HepG2 (cell line): ENCODE data around the gene FRMD1. TPM values are rescaled to one million over a fixed set of nuclear protein-coding genes. Genes with fewer than 3 reads are reported as not detected.

Experiments
- ATAC-seq: fragments of 200-7000 bp; cut with Tn5 transposase; 3 replicates; pipeline ENCODE4 v1.9.1; 2020; ENCODE audit warnings: mild to moderate bottlenecking, moderate library complexity
- BruUV-seq: library from RNA; stranded (reverse); fragments of 400-500 nt; replicated peaks from 2 replicates; lab custom pipeline; 2021; lab: Mats Ljungman, UMichigan
- CTCF ChIA-PET: fragments of 300-600 bp; formaldehyde crosslinking; extraction: SDS; loops from one replicate; lab custom pipeline; 2021; ENCODE audit warnings: low total read pairs, inconsistent platforms, low intra/inter-chr PET ratio; lab: Yijun Ruan, JAX
- POLR2A ChIA-PET: fragments of 350-600 bp; sonication (Branson Sonifier 250); formaldehyde crosslinking; loops from one replicate; lab custom pipeline; 2020; ENCODE audit warnings: antibody characterized with exemption, inconsistent platforms; lab: Yijun Ruan, JAX
- DNase-seq: peaks from one replicate; pipeline ENCODE4 v3.0.0-alpha.2; 2015; ENCODE audit warnings: low spot score
- FAIRE-seq: peaks from 3 replicates; lab custom pipeline; 2011; peaks lifted over from hg19 to GRCh38; lab: Jason Lieb, UNC
- H2AFZ ChIP-seq: one replicate; pipeline ENCODE4 v1.6.1; 2011; ENCODE audit warnings: low read length, inconsistent platforms
- H3K27ac ChIP-seq: fragments of 300-600 bp; 3 replicates; pipeline ENCODE4 v1.8.0; 2011; ENCODE audit warnings: mixed run types, mild to moderate bottlenecking, mixed read lengths, low read length, inconsistent platforms; ENCODE audit not compliant: insufficient read depth; ENCODE audit errors: extremely low read length
- H3K27me3 ChIP-seq, 2 experiments: fragments of 200-600 bp in 1 of 2; 2 replicates in 1 of 2; 3 replicates in 1 of 2; pipeline versions ENCODE4 v1.6.0 to v1.8.0; 2011; ENCODE audit warnings: low read length in 2 of 2, mild to moderate bottlenecking in 2 of 2, moderate library complexity in 2 of 2, inconsistent platforms in 1 of 2; ENCODE audit not compliant: insufficient read depth in 2 of 2, control insufficient read depth in 1 of 2
- H3K36me3 ChIP-seq, 2 experiments: fragments of 200-600 bp in 1 of 2; replicated peaks in 1 of 2; 2 replicates in 1 of 2; 3 replicates in 1 of 2; pipeline versions ENCODE4 v1.5.1 to v1.8.0; 2011; ENCODE audit warnings: low read length in 2 of 2, inconsistent platforms in 1 of 2; ENCODE audit not compliant: insufficient read depth in 2 of 2, control insufficient read depth in 1 of 2
- H3K4me1 ChIP-seq: 2 replicates; pipeline ENCODE4 v1.5.1; 2012; ENCODE audit warnings: low read length, inconsistent platforms; ENCODE audit not compliant: insufficient read depth
- H3K4me2 ChIP-seq: 2 replicates; pipeline ENCODE4 v1.6.0; 2011; ENCODE audit warnings: low read depth, low read length, inconsistent platforms
- H3K4me3 ChIP-seq, 3 experiments: fragments of 200-600 bp in 1 of 3; sonication (generic), shearing (Covaris generic) in 1 of 3; replicated peaks in 1 of 3; 2 replicates each; pipeline ENCODE4 v1.5.1; 2011 to 2016; ENCODE audit warnings: low read length in 3 of 3, inconsistent platforms in 2 of 3, low read depth in 2 of 3, mild to moderate bottlenecking in 2 of 3, control low read depth in 1 of 3, mixed read lengths in 1 of 3; ENCODE audit not compliant: insufficient read depth in 1 of 3
- H3K79me2 ChIP-seq: one replicate; pipeline ENCODE4 v1.6.1; 2011; ENCODE audit warnings: low read length, inconsistent platforms; ENCODE audit not compliant: insufficient read depth
- H3K9ac ChIP-seq: 2 replicates; pipeline ENCODE4 v1.6.0; 2011; ENCODE audit warnings: mild to moderate bottlenecking, low read depth, low read length, inconsistent platforms; ENCODE audit not compliant: insufficient read depth
- H3K9me3 ChIP-seq: 2 replicates; pipeline ENCODE4 v1.5.1; 2012; ENCODE audit warnings: mild to moderate bottlenecking, low read length
- H4K20me1 ChIP-seq: 2 replicates; pipeline ENCODE4 v1.6.0; 2011; ENCODE audit warnings: inconsistent platforms, mild to moderate bottlenecking, low read length, moderate library complexity; ENCODE audit not compliant: insufficient read depth
- ADNP ChIP-seq: sonication (generic); formaldehyde crosslinking; IDR thresholded peaks from 2 replicates; pipeline ENCODE4 v1.4.0; 2020; ENCODE audit warnings: missing genetic modification reagents
- BCLAF1 ChIP-seq: fragments of 450-650 bp; IDR thresholded peaks from 2 replicates; pipeline ENCODE4 v1.6.1; 2017; ENCODE audit warnings: mild to moderate bottlenecking
- CERS6 ChIP-seq: sonication (generic); formaldehyde crosslinking; IDR thresholded peaks from 2 replicates; pipeline ENCODE4 v1.5.0; 2020; ENCODE audit warnings: missing genetic modification reagents
- FOXO4 ChIP-seq: sonication (generic); formaldehyde crosslinking; conservative IDR thresholded peaks from 2 replicates; pipeline ENCODE4 v1.8.1; 2023; ENCODE audit warnings: missing genetic modification reagents
- HIVEP1 ChIP-seq: sonication (generic); formaldehyde crosslinking; IDR thresholded peaks from 2 replicates; pipeline ENCODE4 v1.4.0; 2020; ENCODE audit warnings: mild to moderate bottlenecking, missing genetic modification reagents
- HNRNPUL1 ChIP-seq: fragments of 200-400 bp; formaldehyde crosslinking; IDR thresholded peaks from 2 replicates; pipeline ENCODE4 v1.6.1; 2017; ENCODE audit warnings: low read depth, mild to moderate bottlenecking, low read length, moderate library complexity
- KLF16 ChIP-seq, 2 experiments: sonication (generic) in 1 of 2; formaldehyde crosslinking in 1 of 2; IDR thresholded peaks; 2 replicates each; pipeline versions ENCODE4 v1.6.1 to v1.8.0; 2016 to 2023; ENCODE audit warnings: missing genetic modification reagents in 2 of 2, missing compliant biosample characterization in 1 of 2
- XRCC5 ChIP-seq: fragments of 200-400 bp; formaldehyde crosslinking; optimal IDR thresholded peaks from 2 replicates; pipeline ENCODE3; 2017; ENCODE audit warnings: mild to moderate bottlenecking, low read length
- YEATS4 ChIP-seq: sonication (generic); formaldehyde crosslinking; IDR thresholded peaks from 2 replicates; pipeline ENCODE4 v1.4.0; 2020; ENCODE audit warnings: missing genetic modification reagents, borderline replicate concordance
- ZNF350 ChIP-seq: sonication (generic); formaldehyde crosslinking; IDR thresholded peaks from 2 replicates; pipeline ENCODE4 v1.4.0; 2020; ENCODE audit warnings: mild to moderate bottlenecking, low read depth, missing genetic modification reagents, borderline replicate concordance
- ZNF441 ChIP-seq: sonication (generic); formaldehyde crosslinking; IDR thresholded peaks from 2 replicates; pipeline ENCODE4 v1.7.0; 2021; ENCODE audit warnings: missing genetic modification reagents, borderline replicate concordance
- ZNF468 ChIP-seq: sonication (generic); formaldehyde crosslinking; IDR thresholded peaks from 2 replicates; pipeline ENCODE4 v1.8.0; 2022; ENCODE audit warnings: mild to moderate bottlenecking, moderate library complexity, missing genetic modification reagents
- ZNF607 ChIP-seq: sonication (generic); formaldehyde crosslinking; IDR thresholded peaks from 2 replicates; pipeline ENCODE4 v1.5.1; 2020; ENCODE audit warnings: missing genetic modification reagents, mild to moderate bottlenecking, borderline replicate concordance
- ZNF749 ChIP-seq: sonication (generic); formaldehyde crosslinking; IDR thresholded peaks from 2 replicates; pipeline ENCODE4 v1.8.0; 2022; ENCODE audit warnings: mild to moderate bottlenecking, missing genetic modification reagents, moderate library complexity, borderline replicate concordance
- WGBS: methylation state at CpG from one replicate; pipeline ENCODE4 v1.1.6; 2017; ENCODE audit warnings: low lambda C conversion rate; 5-methylcytosine and 5-hydroxymethylcytosine counted together
- in situ Hi-C: cut with HindIII; loops from 2 replicates; pipeline ENCODE4 v1.10.0; 2017; ENCODE audit warnings: low pct_unique_long_range_greater_than_20kb; ENCODE audit not compliant: extremely low pct_ligation_motif_present
- intact Hi-C: fragments of 100-400 bp; cut with micrococcal nuclease; formaldehyde crosslinking; loops from one replicate; pipeline ENCODE4 v1.10.0; 2022; ENCODE audit not compliant: unreplicated experiment
- polyA plus RNA-seq, 8 experiments: library from polyadenylated mRNA; depleted of rRNA in 3 of 8; stranded (reverse) in 7 of 8; unstranded in 1 of 8; fragments of >200 nt; fragmentation: Illumina TruSeq in 4 of 8; extraction: Trizol in 4 of 8; gene quantifications; 2 replicates each; pipeline versions ENCODE4 v1.2.1 to v1.2.3, GENCODE V29; 2011 to 2016; ENCODE audit warnings: low read depth in 4 of 8, missing spikeins in 1 of 8, mixed read lengths in 1 of 8; ENCODE audit not compliant: insufficient read depth in 1 of 8
- total RNA-seq, 5 experiments: library from RNA; depleted of rRNA; stranded (reverse); fragments of >200 nt; fragmentation: Illumina TruSeq; extraction: Trizol; gene quantifications; 2 replicates each; pipeline ENCODE4 v1.2.3, GENCODE V29; 2016; ENCODE audit warnings: low read depth in 1 of 5

The FRMD1 gene
- total and polyA plus RNA-seq, 2 of the 13 experiments (the other 11 are each of a cell fraction or from before 2014, with no cell fraction given) = 0.01 TPM; not detected in 1

- in situ Hi-C loops (no loop called here), intact Hi-C loops (no loop called here)
- Histone ChIP-seq H2AFZ (no peak overlapping the region), H3K4me2 (no peak overlapping the region), H3K4me3 (no peak overlapping the region), H3K79me2 (no peaks in the 10 kb centered on the region), H4K20me1 (no peaks in the 10 kb centered on the region), H3K27me3 (peaks cover 2 to 19% of the 10 kb centered on the region in 2 experiments; a peak in 3 of 5 replicates), H3K4me1 (peaks cover 24% of the 10 kb centered on the region), H3K27ac (no peak overlapping the region), H3K9me3 (peaks cover 26% of the 10 kb centered on the region), H3K9ac (no peak overlapping the region), H3K36me3 (no peaks in the 10 kb centered on the region)
- FAIRE-seq (no peak), DNase-seq (no peak), ATAC-seq (peak; percentile 21; the same call in 1 of the 3 replicates)
- no TSS peak for BruUV-seq
- CTCF ChIA-PET = no interaction called here
- no peak for TF ChIP-seq HNRNPUL1
- TF ChIP-seq ZNF441 (CRISPR knock-in tag) = no peak
- no peak for TF ChIP-seq BCLAF1
- no peak for TF ChIP-seq CERS6 (CRISPR knock-in tag)
- TF ChIP-seq YEATS4 (CRISPR knock-in tag) = no peak
- no peak for TF ChIP-seq ADNP (CRISPR knock-in tag)
- no peak for TF ChIP-seq KLF16 (CRISPR knock-in tag; IDR thresholded peaks at IDR 0.05)
- 0 out of 2 replicates have a peak, but pooled peaks have one; percentile 16 for TF ChIP-seq HIVEP1 (CRISPR knock-in tag)
- TF ChIP-seq ZNF749 (CRISPR knock-in tag) = no peak
- no peak for TF ChIP-seq ZNF607 (CRISPR knock-in tag)
- 0 out of 2 replicates have a peak, but pooled peaks have one; percentile 54 for TF ChIP-seq FOXO4
- TF ChIP-seq ZNF468 (CRISPR knock-in tag) = no peak
- TF ChIP-seq XRCC5 = no peak
- peak; percentile 39; the same call in 1 of the 2 replicates for TF ChIP-seq ZNF350 (CRISPR knock-in tag)
- POLR2A ChIA-PET = no interaction called here
- 67% methylated on average over 7 of the region's 13 CpGs for WGBS
Measured at GRCh38 chr6:168012431-168013249, 66.4 kb downstream of the FRMD1 start.
